DMS79 treated with DMSO at 0.1 percent for 48 hours (cell line): Measurements from ENCODE around the gene SMARCA2.

Experiments
- DNase-seq: peaks from one replicate; lab custom pipeline; 2025; lab: John Stamatoyannopoulos, UW

The SMARCA2 gene

DNA sequence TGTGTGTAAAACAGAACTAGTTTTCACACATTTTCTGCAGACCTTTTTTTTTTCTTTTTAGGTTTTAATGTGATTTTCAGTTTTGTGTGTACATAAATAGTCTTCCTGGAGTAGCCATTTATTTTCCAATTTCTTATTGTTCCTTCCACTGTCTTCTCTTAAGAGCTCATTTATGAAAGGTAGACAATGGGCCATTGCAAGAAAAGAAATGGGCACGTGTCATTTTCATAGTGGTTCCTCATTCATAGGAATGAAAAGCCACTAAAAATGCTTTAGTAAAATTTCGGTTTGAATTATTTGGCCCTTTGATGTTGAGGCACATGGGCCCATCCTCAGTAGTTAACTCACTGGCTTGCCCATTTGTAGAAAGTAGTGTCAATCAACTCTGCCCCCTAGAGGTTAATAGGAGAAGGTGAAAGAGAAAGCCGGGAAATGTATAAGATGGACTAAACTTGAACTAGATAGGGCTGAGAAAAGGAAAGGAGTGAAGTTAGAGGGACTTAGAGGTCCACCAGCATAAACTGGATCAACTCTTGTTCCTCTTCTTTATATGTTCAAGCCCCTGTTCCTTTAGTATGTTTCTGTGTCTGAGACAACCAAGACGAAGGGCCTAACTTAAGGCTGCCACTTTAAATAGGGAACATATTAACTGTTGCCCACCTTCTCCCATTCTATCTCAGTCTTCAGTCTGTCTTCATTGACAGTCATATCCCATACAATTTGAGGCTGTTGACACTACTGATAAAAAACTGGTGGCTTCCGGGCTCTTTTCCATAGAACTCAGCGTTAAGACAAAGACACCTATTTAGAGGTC lies 72.6 kb downstream of the SMARCA2 start:
- no peak for DNase-seq

DNA sequence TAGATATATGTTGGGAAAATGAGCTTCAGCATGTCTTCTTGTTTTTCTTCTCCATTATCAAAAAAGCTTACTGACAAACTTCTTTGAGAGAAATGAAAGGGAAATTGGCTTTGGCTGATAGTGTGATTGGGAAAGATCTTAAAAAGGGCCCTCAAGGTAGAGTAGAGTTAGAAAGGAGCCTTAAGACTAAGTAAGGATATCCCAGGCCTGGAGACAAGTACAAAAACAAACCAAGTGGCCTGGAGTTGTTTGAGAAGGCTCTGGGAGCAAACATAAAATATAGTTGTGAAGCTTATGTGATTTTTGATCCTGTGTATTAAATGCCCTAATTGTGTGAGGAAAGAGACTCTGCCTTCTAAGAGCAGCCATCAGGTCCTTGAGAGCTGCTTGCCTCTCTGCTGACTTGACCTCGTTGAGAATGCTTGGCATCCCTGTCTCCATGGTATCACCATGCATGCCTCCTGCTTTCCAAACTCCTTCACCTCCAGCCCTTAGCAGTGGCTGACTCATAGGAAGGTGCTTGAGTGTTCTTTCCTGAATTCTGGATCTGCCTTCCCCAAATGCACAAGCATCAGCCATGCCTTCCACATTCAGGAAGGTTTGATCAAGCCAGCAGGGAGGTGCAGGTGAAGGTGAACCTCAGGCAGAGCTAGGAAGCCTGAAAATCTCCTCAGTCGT lies 78.9 kb downstream of the SMARCA2 start:
- DNase-seq = peak; percentile 28

DNA sequence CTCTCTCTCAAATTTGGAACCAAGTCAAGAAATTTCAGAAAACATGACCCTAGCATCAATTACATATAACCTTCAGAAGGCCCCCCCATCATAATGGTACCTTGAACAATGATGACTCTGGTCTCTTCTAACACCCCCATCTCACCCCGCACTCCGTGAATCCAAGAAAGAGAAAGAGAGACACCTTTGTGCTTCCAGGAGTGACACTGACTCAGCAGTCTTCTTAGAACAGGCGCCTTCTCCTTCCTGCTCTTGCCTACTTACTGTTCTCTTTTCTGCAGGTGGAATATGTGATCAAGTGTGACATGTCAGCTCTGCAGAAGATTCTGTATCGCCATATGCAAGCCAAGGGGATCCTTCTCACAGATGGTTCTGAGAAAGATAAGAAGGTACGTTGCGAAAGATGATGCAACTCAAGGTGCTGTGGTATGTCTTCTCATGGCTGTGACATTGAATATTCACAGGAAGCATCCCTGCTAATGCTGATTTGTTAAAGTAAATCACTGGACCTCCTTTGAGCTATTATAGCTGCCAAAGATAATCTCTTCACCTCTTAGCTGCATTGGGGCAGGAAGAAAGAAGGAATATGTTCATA lies 81.3 kb downstream of the SMARCA2 start:
- no peak for DNase-seq

DNA sequence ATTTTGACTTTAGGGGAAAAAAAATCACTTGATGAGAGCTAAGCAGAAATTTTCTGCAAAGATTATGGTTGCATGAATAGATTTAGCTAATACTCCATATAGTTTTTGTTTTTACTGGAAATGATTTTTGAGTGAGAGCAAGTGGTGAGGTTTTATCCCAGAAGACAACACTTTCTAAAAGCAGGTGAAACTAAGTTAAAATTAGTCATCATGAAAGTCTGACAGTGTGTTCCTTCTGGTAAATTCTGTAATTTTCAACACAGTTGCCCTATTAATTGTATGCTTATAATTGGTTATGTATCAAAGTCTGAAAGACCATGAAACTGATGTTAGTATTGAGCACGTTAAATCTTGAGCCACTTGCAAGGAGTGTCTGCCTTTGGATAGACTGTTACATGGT lies 91.5 kb downstream of the SMARCA2 start:
- DNase-seq = no peak

DNA sequence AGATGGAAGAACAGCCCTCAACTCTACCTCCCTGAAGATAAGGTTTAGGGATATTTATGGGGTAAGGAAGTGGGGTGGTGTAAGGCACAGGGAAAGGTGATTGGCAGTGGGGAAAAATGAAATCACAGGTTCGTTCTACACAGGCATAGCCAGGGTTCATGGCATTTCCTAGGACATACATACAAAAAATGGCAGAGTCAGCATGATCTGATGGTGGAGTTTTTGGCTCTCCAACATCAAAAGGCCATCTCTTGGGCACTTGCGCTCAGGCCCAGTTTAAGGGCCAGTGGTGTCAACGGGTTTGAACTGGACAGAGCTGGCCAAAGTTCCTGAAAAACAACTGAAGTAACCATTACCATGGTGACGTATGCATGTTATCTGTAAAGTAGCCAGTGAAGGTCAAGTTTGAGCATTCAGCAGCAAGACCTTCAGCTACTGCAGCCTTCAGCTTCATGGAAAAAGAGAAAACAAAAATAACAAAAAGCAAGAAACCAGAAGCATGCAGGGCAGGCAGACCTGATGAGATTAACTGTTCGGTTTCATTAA lies 92.8 kb downstream of the SMARCA2 start:
- no peak for DNase-seq

DNA sequence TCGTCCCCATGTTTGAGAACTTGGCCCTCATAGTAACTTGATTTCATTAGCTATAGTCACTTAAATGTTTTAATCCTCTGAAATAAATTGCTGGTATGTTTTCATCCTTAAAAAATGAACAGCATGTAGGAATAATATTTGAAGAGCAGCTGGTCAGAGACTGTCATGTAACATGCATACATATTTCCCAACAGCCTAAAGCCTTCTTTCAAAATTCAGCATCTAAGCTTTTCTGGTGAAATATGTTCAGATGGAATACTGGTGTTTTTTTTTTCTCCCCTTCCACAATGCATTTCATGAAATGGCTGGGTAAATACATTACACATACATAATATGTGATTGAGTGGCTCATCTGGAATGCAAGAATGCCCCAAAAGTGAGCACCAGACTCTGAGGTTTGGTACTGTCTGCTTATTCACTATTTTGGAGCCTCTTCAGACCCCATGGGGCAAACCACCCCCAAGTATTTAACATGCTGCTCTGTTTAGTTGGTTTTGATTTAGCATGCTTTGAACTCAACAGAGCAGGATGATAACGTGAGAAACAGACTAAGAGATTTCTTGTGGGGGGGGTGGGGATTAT lies 94.0 kb downstream of the SMARCA2 start:
- no peak for DNase-seq

DNA sequence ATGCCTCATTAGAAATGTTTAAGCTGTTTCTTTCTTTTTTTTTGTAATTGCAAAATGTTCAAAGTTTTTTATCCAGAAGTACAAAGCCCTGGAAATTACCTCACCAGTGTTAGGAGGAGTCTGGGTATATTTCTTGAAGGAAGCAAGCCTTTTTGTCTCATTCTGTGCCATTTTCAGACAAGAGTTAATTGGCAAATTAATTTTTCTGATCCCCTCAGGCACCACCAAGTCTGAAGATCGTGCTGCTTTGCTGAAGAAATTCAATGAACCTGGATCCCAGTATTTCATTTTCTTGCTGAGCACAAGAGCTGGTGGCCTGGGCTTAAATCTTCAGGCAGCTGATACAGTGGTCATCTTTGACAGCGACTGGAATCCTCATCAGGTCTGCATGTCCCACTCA lies 94.9 kb downstream of the SMARCA2 start:
- DNase-seq = no peak

DNA sequence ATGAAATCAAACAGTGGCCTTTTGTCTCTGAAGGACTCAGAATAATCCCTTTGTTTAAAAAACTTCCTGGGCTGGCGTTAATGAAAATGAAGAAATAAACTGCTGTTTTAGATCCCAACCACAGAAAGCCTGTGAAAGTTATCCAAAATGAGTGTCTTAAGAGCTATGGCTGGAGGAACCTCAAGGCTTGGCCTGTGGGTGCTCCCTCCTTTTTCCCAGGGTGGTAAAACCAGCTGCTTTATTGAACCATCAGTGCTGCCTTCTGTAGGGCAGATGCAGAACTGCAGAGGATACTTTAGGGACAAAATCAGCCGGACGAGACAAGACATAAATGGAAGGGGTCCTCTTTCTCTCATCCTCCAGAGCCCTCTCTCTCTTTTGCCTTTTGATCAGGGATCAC lies 100.9 kb downstream of the SMARCA2 start:
- DNase-seq = no peak

DNA sequence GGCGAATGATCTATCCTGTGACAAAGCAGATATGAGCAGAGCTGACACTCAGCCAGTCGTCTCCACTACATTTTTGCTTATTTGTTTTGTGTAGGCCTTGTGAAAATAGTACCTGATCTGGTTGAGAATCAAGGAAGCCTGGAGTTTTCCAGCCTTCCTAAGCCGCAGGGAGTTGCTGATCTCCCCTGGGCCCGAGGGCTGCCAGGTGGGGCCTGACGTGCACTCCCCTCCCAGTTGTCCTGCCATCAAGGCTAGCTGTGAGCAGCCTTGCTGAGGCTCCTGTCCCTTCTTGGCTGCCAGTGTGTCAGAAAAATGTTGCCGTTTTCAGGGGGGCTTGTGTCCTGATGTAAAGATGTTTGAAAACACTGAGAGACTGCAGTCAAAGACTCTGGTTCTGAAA lies 102.4 kb downstream of the SMARCA2 start:
- DNase-seq = no peak

DNA sequence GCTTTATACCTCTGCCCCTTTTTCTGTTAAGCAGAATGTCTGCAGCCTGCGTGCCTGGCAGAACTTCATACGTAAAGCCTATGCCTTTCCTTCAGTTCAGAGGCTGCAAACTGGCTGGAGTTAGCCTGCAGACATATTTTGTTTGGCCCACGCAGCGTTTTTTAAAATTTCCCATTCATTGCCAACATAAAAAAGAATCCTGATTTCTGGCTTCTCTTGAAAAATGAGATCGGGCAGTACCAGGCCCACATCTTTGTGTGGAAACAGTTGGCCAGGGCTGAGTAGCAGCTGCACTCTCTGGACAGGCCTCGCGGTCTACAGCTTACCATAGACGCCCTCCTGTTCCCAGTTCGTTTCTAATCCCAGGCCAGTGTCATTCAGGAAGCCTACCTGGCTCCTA lies 104.4 kb downstream of the SMARCA2 start:
- DNase-seq = no peak

DNA sequence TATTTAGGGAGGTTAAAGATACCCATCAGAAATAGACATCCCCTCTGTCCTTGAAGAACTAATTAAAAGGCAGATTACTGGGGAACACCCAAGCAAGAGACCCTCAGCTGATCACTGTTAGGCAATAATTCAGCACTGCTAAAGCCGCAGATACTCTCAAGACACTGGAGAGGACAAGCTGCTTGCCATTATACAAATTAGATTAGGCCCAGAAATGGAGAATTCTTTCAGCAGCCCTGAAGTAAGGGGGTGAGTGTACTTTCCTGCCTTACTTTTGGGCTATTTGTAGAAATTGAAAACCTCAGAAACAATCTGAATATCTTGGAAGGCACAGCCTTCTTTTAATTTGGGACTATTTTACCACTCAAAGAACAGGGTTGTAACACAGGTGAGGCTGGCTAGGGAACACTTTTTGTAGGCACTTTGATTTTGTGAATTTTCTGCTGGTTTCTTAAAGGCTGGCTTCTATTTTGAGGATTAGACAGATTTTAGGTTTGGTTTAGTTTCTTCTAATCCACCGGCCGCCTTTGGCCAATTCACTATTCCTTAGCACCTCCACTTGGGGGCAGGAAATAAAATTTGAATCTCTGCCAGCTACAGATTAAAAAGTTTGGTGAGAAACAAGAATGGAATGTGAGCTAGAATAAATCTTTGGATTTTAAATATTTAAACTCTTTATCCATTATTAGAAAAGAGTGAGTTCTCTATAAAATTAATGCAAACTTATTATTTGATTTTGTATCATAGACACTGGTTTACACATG lies 106.0 kb downstream of the SMARCA2 start:
- no peak for DNase-seq

DNA sequence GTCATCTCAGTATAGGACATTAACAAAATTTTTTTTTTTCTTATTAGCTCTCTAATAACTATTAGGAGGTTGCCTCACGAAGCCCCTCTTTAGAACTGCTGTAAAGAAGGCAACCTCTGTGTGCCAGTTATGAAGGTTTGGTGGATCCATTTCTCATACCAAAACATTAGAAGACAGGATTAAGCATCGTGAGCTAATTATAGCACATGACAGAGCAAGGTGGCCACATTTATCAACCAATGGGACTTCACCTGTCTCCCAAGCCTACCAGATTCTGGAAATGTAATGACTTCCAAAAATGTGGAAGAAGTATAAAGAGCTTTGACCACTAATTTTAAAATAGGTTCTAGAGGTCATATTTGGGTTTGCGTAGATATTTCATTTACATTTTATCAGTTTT lies 107.2 kb downstream of the SMARCA2 start:
- no peak for DNase-seq

DNA sequence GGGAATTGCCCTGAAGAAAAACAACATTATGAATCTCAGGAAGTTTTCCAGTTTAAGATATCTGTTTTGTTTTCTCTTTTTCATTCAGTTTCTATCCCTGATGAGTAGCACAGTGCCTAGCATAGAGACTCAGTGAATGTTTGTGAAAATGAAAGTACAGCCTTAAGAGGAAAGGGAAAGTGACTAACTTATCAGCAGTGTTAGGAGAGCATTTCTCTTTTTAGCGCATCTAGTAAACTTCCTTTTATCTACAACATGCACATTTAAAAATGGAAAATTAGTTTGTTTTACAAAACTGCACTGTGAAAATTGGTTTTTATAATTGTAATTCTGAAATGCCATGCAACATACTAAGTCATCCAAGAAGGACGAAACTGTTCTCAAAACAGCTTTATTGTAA lies 110.8 kb downstream of the SMARCA2 start:
- DNase-seq = no peak

DNA sequence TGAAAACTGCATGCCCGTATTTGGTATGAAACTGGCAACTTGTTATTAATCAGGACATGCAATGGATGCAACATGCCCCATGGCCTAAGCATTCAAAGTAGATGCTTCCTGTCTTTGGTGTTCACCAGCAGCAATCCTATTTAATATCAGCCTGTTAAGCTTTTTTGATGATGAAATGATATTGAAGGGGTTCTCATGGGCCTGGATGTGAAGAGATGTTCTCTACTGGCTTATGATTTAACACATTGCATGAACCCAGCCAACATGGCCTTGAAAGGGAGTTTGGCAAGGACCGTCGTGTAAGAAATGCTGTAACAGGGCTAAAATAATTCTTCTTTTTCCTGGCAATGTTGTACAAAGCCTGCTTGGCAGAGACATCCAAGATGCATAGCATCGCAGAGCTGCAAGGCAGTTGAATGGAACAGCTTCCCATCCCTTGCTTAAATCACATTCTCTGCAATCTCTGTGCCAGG lies 111.2 kb downstream of the SMARCA2 start:
- no peak for DNase-seq

DNA sequence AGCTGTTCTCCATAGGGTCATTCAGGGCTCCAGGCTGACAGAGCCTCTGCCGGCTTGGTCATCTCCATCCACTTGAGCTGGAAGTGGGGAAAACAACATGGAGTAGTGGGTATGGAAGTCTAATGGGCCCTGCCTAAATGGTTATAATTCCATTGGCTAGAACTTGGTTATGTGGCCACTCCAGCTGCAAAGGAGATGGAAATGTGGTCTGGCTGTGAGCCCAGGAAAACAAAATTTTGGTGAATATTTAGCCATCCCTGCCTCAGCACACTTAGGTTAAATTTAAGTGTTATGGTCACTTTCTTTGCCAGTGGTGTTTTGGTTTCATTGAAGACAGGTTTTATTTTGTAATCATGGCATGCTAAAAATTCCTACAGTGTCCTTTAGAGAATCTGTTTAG lies 112.3 kb downstream of the SMARCA2 start:
- peak; percentile 9 for DNase-seq

DNA sequence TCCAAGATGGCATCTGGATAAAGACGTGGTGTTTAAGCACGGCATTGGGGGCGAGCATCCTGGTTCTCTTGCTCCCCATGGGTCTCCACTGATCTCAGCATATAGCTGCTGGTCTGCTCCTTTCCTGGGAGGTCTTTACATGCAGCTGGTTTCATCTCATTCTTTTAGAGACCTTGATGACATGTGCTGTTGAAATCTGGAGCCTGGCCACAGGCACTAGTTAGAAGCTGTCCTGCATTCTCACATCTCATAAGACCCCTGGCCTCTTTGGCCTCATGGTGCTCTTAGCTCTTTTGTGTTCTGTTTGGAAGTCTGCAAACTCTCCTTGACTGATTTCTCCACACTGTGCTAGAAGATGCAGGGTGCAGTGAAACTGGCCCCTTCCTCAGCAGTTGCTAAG lies 113.0 kb downstream of the SMARCA2 start:
- DNase-seq = no peak

DNA sequence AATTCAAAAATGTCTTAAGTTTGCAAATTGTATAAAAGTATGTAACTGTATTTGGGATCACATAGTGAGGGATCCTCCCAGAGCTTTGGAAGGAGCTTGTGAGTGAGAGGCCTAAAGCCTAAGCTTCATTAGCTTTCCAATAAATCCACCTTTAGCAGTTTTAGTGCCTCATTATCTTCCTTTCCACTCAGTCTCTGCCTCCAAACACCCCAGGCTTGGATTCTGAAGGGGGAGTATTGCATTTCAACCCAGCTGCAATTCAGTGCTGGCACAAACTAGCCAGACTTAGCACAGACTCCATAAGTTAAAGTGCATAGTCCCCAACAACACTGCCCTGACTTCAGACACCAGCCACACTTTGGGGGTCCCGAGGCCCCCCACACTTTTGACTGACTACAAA lies 113.5 kb downstream of the SMARCA2 start:
- DNase-seq = no peak

DNA sequence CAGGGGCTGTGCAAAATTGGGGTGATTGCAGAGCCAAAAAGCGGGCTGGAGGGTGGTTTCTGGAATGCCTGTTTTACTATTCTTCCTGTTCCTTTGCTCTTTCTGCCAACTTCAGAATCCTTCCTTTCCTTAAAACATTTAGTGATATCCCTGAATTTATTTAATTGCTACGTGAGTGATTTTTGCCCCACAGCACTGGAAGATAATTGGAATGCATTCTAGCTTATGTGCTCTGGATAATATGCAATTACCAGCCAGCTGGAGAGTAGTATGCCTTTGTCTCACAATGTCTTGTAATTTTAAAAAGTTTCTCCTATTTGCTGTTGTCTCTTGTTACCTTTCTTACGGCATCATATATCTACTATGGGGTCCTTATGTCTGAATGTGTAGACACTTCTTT lies 115.8 kb downstream of the SMARCA2 start:
- DNase-seq = no peak

DNA sequence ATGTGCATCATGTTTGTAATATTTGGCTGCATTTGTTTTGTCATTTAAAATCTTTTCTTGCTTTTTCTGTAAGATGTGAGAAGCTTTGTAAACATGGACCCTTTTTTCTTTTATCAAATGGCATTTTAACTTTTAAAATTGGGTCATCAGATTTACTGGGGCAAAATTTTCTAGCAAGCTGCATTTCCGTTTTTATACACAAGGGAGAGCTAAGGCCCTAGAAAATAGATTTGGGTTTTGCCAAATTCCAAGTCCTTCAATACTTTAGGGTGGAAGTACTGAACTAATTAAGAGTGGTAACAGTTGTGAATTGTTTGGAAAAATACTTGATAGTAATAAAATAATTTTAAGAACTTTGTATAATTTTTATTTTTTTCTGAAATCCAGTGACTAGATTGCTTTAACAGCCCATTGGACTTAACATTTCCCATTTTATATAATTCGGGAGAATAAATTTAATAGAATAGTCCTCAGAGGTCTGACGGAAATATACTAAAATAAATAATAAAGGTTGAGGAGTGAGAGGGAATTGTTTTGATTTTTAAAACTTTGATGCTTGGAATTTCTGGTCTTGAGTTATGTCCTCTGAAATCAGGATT lies 117.4 kb downstream of the SMARCA2 start:
- peak; percentile 28 for DNase-seq

DNA sequence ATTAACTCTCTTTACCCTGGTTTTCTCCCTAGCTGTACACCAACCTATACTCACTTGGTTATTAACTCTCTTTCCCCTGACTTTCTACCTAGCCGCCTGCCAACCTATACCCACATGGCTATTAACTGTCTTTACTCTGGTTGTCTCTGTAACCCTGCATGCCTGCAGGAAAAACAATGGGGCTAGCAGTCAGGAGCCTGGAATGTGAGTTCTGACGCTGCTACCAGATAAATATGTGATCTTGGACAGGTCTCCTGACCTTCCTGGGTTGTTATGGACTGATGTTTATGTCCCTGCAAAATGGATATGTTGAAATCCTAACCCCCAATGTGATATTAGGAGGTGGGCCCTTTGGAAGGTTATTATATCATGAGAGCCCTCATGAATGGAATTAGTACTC lies 119.2 kb downstream of the SMARCA2 start:
- no peak for DNase-seq

DNA sequence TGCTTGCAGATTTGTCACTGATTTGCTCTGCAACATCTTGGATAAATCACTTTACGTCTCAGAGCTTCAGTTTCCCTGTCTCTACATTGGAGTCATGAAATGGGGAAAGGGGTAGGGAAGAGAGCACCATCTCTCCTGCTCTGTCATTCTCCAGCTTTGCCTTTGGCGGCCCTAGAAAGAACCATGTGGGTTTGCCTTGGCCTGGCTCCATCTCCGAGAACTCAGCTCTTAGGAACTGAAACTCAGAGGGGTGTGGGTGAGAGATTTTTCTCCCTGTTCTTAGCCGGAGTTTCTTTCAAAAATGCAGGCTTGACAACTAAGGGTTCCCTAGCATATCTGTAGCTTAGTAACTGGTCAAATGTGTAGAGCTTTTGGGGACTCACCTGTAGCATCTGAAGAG lies 123.5 kb downstream of the SMARCA2 start:
- no peak for DNase-seq
